SJSA1 (cell line): ENCODE measurements around the gene JADE2. TPM values are rescaled to one million over a fixed set of nuclear protein-coding genes. Genes with fewer than 3 reads are reported as not detected.
"Not testable (repeated sequence)": the region's sequence is repeated elsewhere in the genome, so short reads cannot be mapped to it uniquely, and the experiment has no call there.

ENCODE experiments used
- DNase-seq, 2 experiments: peaks; one replicate each; pipeline ENCODE4 v3.0.0-alpha.2; 2015 to 2020; ENCODE audit warnings: low spot score in 2 of 2, low read depth in 1 of 2
- H3K27ac ChIP-seq: fragments of 250-450 bp; sonication (Bioruptor Pico); 2 replicates; pipeline ENCODE4 v1.5.1; 2020; ENCODE audit warnings: mild to moderate bottlenecking, moderate library complexity
- H3K27me3 ChIP-seq: fragments of 250-450 bp; sonication (Bioruptor Pico); replicated peaks from 2 replicates; pipeline ENCODE4 v1.5.1; 2020; ENCODE audit warnings: mild to moderate bottlenecking, moderate library complexity
- H3K36me3 ChIP-seq: fragments of 250-450 bp; sonication (Bioruptor Pico); 2 replicates; pipeline ENCODE4 v1.5.1; 2020; ENCODE audit warnings: mild to moderate bottlenecking
- H3K4me1 ChIP-seq: fragments of 250-450 bp; sonication (Bioruptor Pico); replicated peaks from 2 replicates; pipeline ENCODE4 v1.6.1; 2021; ENCODE audit warnings: mild to moderate bottlenecking
- H3K4me3 ChIP-seq: fragments of 250-450 bp; sonication (Bioruptor Pico); 2 replicates; pipeline ENCODE4 v1.5.1; 2020; ENCODE audit warnings: mild to moderate bottlenecking
- H3K9me3 ChIP-seq: fragments of 250-450 bp; sonication (Bioruptor Pico); replicated peaks from 2 replicates; pipeline ENCODE4 v1.5.1; 2020; ENCODE audit warnings: mild to moderate bottlenecking
- total RNA-seq: library from RNA; depleted of rRNA; stranded (reverse); fragments of >200 nt; shearing (Covaris generic); gene quantifications from 2 replicates; pipeline ENCODE4 v1.2.3, GENCODE V29; 2014

JADE2 gene
- total RNA-seq, 1 experiment from 2014 or later, result 14.6 TPM

- DNase-seq, result no peak
- Histone ChIP-seq H3K9me3 (no peaks in the 10 kb centered on the region), H3K4me3 (no peak overlapping the region), H3K36me3 (peaks cover 21% of the 10 kb centered on the region), H3K4me1 (peaks cover 25% of the 10 kb centered on the region), H3K27ac (no peak overlapping the region), H3K27me3 (no peaks in the 10 kb centered on the region)
Observed at GRCh38 chr5:134547066-134547465, 21.6 kb downstream of the JADE2 start.

GRCh38 chr5:134547579-134547978 is 22.1 kb downstream of the JADE2 start:
- Histone ChIP-seq H3K27me3 (no peaks in the 10 kb centered on the region), H3K36me3 (peaks cover 20% of the 10 kb centered on the region), H3K9me3 (no peaks in the 10 kb centered on the region), H3K4me1 (peaks cover 30% of the 10 kb centered on the region), H3K4me3 (no peak overlapping the region), H3K27ac (no peak overlapping the region)
- no peak for DNase-seq

GRCh38 chr5:134547999-134548658 is 22.7 kb downstream of the JADE2 start:
- Histone ChIP-seq H3K27me3 (no peaks in the 10 kb centered on the region), H3K4me3 (no peak overlapping the region), H3K36me3 (peaks cover 20% of the 10 kb centered on the region), H3K9me3 (no peaks in the 10 kb centered on the region), H3K27ac (no peak overlapping the region), H3K4me1 (peaks cover 35% of the 10 kb centered on the region)
- no peak for DNase-seq

- H3K36me3 ChIP-seq, result peaks cover 16% of the 10 kb centered on the region
- DNase-seq, result no peak
- H3K27ac ChIP-seq, result no peak overlapping the region
- H3K4me3 ChIP-seq, result no peak overlapping the region
- H3K9me3 ChIP-seq, result no peaks in the 10 kb centered on the region
- peaks cover 50% of the 10 kb centered on the region for H3K4me1 ChIP-seq
- H3K27me3 ChIP-seq, result no peaks in the 10 kb centered on the region
Observed at GRCh38 chr5:134549714-134550113, 24.2 kb downstream of the JADE2 start.

GRCh38 chr5:134550271-134551214 is 25.1 kb downstream of the JADE2 start:
- no peaks in the 10 kb centered on the region for H3K9me3 ChIP-seq
- H3K27ac ChIP-seq, result peak overlapping the region; percentile 62; the same call in 1 of the 2 replicates
- DNase-seq, result no peak
- H3K36me3 ChIP-seq, result peaks cover 19% of the 10 kb centered on the region
- H3K4me1 ChIP-seq, result peaks cover 58% of the 10 kb centered on the region
- H3K4me3 ChIP-seq, result no peak overlapping the region
- H3K27me3 ChIP-seq, result no peaks in the 10 kb centered on the region

- H3K27ac ChIP-seq, result peak overlapping the region; percentile 62
- no peaks in the 10 kb centered on the region for H3K9me3 ChIP-seq
- H3K27me3 ChIP-seq, result no peaks in the 10 kb centered on the region
- peaks cover 12% of the 10 kb centered on the region for H3K36me3 ChIP-seq
- no peak overlapping the region for H3K4me3 ChIP-seq
- DNase-seq, result no peak
- peaks cover 66% of the 10 kb centered on the region for H3K4me1 ChIP-seq
Observed at GRCh38 chr5:134551901-134552300, 26.4 kb downstream of the JADE2 start.

GRCh38 chr5:134552301-134552700 is 26.8 kb downstream of the JADE2 start:
- Histone ChIP-seq H3K9me3 (no peaks in the 10 kb centered on the region), H3K36me3 (peaks cover 12% of the 10 kb centered on the region), H3K27ac (peak overlapping the region; percentile 62), H3K4me1 (peaks cover 66% of the 10 kb centered on the region), H3K4me3 (no peak overlapping the region), H3K27me3 (no peaks in the 10 kb centered on the region)
- DNase-seq, result peak; percentile 91 to 92

- not testable (repeated sequence) for DNase-seq
Observed at GRCh38 chr5:134552716-134553115, 27.2 kb downstream of the JADE2 start.

GRCh38 chr5:134553821-134554267 is 28.4 kb downstream of the JADE2 start:
- Histone ChIP-seq H3K36me3 (peaks cover 12% of the 10 kb centered on the region), H3K9me3 (no peaks in the 10 kb centered on the region), H3K4me3 (no peak overlapping the region), H3K27ac (peak overlapping the region; percentile 55), H3K4me1 (peaks cover 66% of the 10 kb centered on the region), H3K27me3 (no peaks in the 10 kb centered on the region)
- DNase-seq, result no peak

More at GRCh38 chr5:134552716-134553115, 27.2 kb downstream of the JADE2 start:
- Histone ChIP-seq H3K4me1 (peaks cover 66% of the 10 kb centered on the region), H3K36me3 (peaks cover 12% of the 10 kb centered on the region), H3K27ac (peak overlapping the region; percentile 62)
- H3K4me3 ChIP-seq, H3K9me3 ChIP-seq, H3K27me3 ChIP-seq: not testable (repeated sequence)

- peak overlapping the region; percentile 55 for H3K27ac ChIP-seq
- H3K27me3 ChIP-seq, result no peaks in the 10 kb centered on the region
- peaks cover 66% of the 10 kb centered on the region for H3K4me1 ChIP-seq
- no peaks in the 10 kb centered on the region for H3K9me3 ChIP-seq
- H3K36me3 ChIP-seq, result peaks cover 17% of the 10 kb centered on the region
- H3K4me3 ChIP-seq, result no peak overlapping the region
- peak; percentile 92 to 96 for DNase-seq
Observed at GRCh38 chr5:134554319-134555222, 29.1 kb downstream of the JADE2 start.

GRCh38 chr5:134555223-134555889 is 29.9 kb downstream of the JADE2 start:
- no peak for DNase-seq
- H3K36me3 ChIP-seq, result peaks cover 25% of the 10 kb centered on the region
- H3K27ac ChIP-seq, result peak overlapping the region; percentile 16
- no peaks in the 10 kb centered on the region for H3K9me3 ChIP-seq
- H3K4me1 ChIP-seq, result peaks cover 58% of the 10 kb centered on the region
- no peak overlapping the region for H3K4me3 ChIP-seq
- no peaks in the 10 kb centered on the region for H3K27me3 ChIP-seq

GRCh38 chr5:134555890-134556311 is 30.4 kb downstream of the JADE2 start:
- peak overlapping the region; percentile 16 for H3K27ac ChIP-seq

GRCh38 chr5:134556588-134556987 is 31.1 kb downstream of the JADE2 start:
- H3K27me3 ChIP-seq, H3K27ac ChIP-seq, DNase-seq, H3K4me3 ChIP-seq, H3K9me3 ChIP-seq: not testable (repeated sequence)
- Histone ChIP-seq H3K36me3 (peaks cover 37% of the 10 kb centered on the region), H3K4me1 (peaks cover 58% of the 10 kb centered on the region)

More at GRCh38 chr5:134555890-134556311, 30.4 kb downstream of the JADE2 start:
- Histone ChIP-seq H3K36me3 (peaks cover 30% of the 10 kb centered on the region), H3K9me3 (no peaks in the 10 kb centered on the region), H3K4me3 (no peak overlapping the region), H3K27me3 (no peaks in the 10 kb centered on the region), H3K4me1 (peaks cover 58% of the 10 kb centered on the region)
- peak; percentile 76 to 93 for DNase-seq
